PC-3 (cell line): ENCODE measurements around the gene SUSD4. TPM values are rescaled to one million over a fixed set of nuclear protein-coding genes. Genes with fewer than 3 reads are reported as not detected.

Source experiments
- ATAC-seq: fragments of 200-7000 bp; cut with Tn5 transposase; 2 replicates; pipeline ENCODE4 v1.9.1; 2020; ENCODE audit warnings: mild to moderate bottlenecking, moderate library complexity
- BruUV-seq: library from RNA; stranded (reverse); fragments of 400-500 nt; replicated peaks from 2 replicates; lab custom pipeline; 2021; lab: Mats Ljungman, UMichigan
- CTCF ChIA-PET: fragments of 300-600 bp; sonication (Branson Sonifier 250); formaldehyde crosslinking; loops from one replicate; lab custom pipeline; 2022; ENCODE audit warnings: antibody characterized with exemption; lab: Charles Lee
- POLR2A ChIA-PET: fragments of 300-600 bp; sonication (Branson Sonifier 250); formaldehyde crosslinking; loops from one replicate; lab custom pipeline; 2022; ENCODE audit warnings: antibody characterized with exemption; ENCODE audit not compliant: unreplicated experiment; lab: Charles Lee
- DNase-seq: peaks from one replicate; pipeline ENCODE4 v3.0.0-alpha.2; 2015
- H2AFZ ChIP-seq: fragments of 300-600 bp; sonication (generic); 2 replicates; pipeline ENCODE4 v1.6.0; 2016; ENCODE audit warnings: antibody characterized with exemption, low read length
- H3F3A ChIP-seq: fragments of 300-600 bp; sonication (generic); one replicate; pipeline ENCODE4 v1.6.0; 2017; ENCODE audit warnings: antibody characterized with exemption, low read length, control low read depth, mild to moderate bottlenecking; ENCODE audit not compliant: unreplicated experiment
- H3K27ac ChIP-seq: fragments of 300-600 bp; sonication (generic); 2 replicates; pipeline ENCODE4 v1.5.1; 2016; ENCODE audit warnings: mild to moderate bottlenecking, low read length
- H3K27me3 ChIP-seq: fragments of 300-600 bp; sonication (generic); 2 replicates; pipeline ENCODE4 v1.6.1; 2016; ENCODE audit warnings: low read length, mixed read lengths
- H3K36me3 ChIP-seq: fragments of 300-600 bp; sonication (generic); 2 replicates; pipeline ENCODE4 v1.6.1; 2016; ENCODE audit warnings: low read depth, mixed run types, low read length, mixed read lengths
- H3K4me1 ChIP-seq: fragments of 300-600 bp; sonication (generic); 2 replicates; pipeline ENCODE4 v1.5.1; 2016; ENCODE audit warnings: low read length; ENCODE audit not compliant: insufficient read depth
- H3K4me2 ChIP-seq: fragments of 300-600 bp; sonication (generic); 2 replicates; pipeline ENCODE4 v1.6.0; 2016; ENCODE audit warnings: low read length
- H3K4me3 ChIP-seq: fragments of 300-600 bp; sonication (generic); 2 replicates; pipeline ENCODE4 v1.5.1; 2016; ENCODE audit warnings: mild to moderate bottlenecking, low read length, mixed read lengths
- H3K79me2 ChIP-seq: fragments of 300-600 bp; sonication (generic); 2 replicates; pipeline ENCODE4 v1.6.1; 2017; ENCODE audit warnings: low read length, mixed read lengths
- H3K9ac ChIP-seq: fragments of 300-600 bp; sonication (generic); 2 replicates; pipeline ENCODE4 v1.6.0; 2016; ENCODE audit warnings: mild to moderate bottlenecking, low read length
- H3K9me2 ChIP-seq: fragments of 300-600 bp; sonication (generic); replicated peaks from 2 replicates; pipeline ENCODE4 v1.6.1; 2016; ENCODE audit warnings: mixed run types, low read length, mixed read lengths
- H3K9me3 ChIP-seq: fragments of 300-600 bp; sonication (generic); 2 replicates; pipeline ENCODE4 v1.6.1; 2016; ENCODE audit warnings: low read length, mixed read lengths
- H4K20me1 ChIP-seq: fragments of 300-600 bp; sonication (generic); 2 replicates; pipeline ENCODE4 v1.6.1; 2016; ENCODE audit warnings: low read length, mixed read lengths
- EZH2 ChIP-seq: fragments of 300-600 bp; sonication (generic); IDR thresholded peaks from one replicate; pipeline ENCODE4 v1.6.1; 2017; ENCODE audit warnings: antibody characterized with exemption, mild to moderate bottlenecking, low read length; ENCODE audit not compliant: unreplicated experiment
- EZH2phosphoT487 ChIP-seq: fragments of 300-600 bp; sonication (generic); IDR thresholded peaks from 2 replicates; pipeline ENCODE4 v1.6.1; 2018; ENCODE audit warnings: mild to moderate bottlenecking, antibody characterized with exemption, low read length, borderline replicate concordance
- intact Hi-C: fragments of 100-400 bp; cut with micrococcal nuclease; formaldehyde crosslinking; loops from 2 replicates; pipeline ENCODE4 v1.9.0; 2023
- total RNA-seq: library from RNA; depleted of rRNA; stranded (reverse); fragments of >200 nt; gene quantifications from 2 replicates; pipeline ENCODE4 v1.2.3, GENCODE V29; 2014
- TF ChIP-seq, protein P1 (sequence below): fragments of 300-600 bp; sonication (generic); conservative IDR thresholded peaks from 2 replicates; pipeline ENCODE4 v1.5.1; 2017; ENCODE audit warnings: antibody characterized with exemption, low read depth, mild to moderate bottlenecking, low read length

The SUSD4 gene
- total RNA-seq, 1 experiment from 2014 or later = 5.2 TPM

- H2AFZ ChIP-seq = no peak overlapping the region
- TF ChIP-seq EZH2 (no peak), EZH2phosphoT487 (no peak)
- TF ChIP-seq, protein P1, sequence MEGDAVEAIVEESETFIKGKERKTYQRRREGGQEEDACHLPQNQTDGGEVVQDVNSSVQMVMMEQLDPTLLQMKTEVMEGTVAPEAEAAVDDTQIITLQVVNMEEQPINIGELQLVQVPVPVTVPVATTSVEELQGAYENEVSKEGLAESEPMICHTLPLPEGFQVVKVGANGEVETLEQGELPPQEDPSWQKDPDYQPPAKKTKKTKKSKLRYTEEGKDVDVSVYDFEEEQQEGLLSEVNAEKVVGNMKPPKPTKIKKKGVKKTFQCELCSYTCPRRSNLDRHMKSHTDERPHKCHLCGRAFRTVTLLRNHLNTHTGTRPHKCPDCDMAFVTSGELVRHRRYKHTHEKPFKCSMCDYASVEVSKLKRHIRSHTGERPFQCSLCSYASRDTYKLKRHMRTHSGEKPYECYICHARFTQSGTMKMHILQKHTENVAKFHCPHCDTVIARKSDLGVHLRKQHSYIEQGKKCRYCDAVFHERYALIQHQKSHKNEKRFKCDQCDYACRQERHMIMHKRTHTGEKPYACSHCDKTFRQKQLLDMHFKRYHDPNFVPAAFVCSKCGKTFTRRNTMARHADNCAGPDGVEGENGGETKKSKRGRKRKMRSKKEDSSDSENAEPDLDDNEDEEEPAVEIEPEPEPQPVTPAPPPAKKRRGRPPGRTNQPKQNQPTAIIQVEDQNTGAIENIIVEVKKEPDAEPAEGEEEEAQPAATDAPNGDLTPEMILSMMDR = no peak
- no peak overlapping the region for H3K4me3 ChIP-seq
- intact Hi-C loops = no loop called here
- H3K36me3 ChIP-seq = no peaks in the 10 kb centered on the region
- no peaks in the 10 kb centered on the region for H3F3A ChIP-seq
- H3K4me1 ChIP-seq = no peaks in the 10 kb centered on the region
- no peaks in the 10 kb centered on the region for H3K27me3 ChIP-seq
- DNase-seq = no peak
- H3K9me3 ChIP-seq = peaks cover 8% of the 10 kb centered on the region; the same call in 1 of the 2 replicates
- no peak for ATAC-seq
- H3K79me2 ChIP-seq = no peaks in the 10 kb centered on the region
- H4K20me1 ChIP-seq = no peaks in the 10 kb centered on the region
- no peak overlapping the region for H3K9ac ChIP-seq
- no peak overlapping the region for H3K27ac ChIP-seq
- no peak overlapping the region for H3K4me2 ChIP-seq
- no peaks in the 10 kb centered on the region for H3K9me2 ChIP-seq
- no TSS peak for BruUV-seq
- ChIA-PET POLR2A (no interaction called here), CTCF (no interaction called here)
These were observed 147.9 kb downstream of the SUSD4 start for GRCh38 chr1:223216074-223216473.

DNA sequence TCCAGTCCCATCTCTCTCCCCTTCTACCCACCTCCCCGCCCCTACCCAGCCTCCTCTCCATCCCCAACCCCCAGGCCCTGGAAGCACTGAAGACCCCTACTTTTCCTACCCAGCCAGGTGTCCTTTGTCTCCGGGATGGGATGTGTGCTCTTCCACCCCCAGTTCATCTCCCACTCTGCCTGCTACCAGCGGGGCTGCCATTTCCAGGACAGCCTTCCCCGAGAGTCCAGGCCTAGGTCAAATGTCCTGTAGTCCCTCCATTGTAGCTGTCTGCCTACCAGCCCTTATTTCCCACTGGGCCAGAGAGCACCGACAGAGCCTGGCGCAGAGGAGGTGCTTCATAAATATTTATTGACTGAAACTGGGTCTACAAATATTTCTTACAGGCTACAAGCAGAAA, 148.9 kb downstream of the SUSD4 start:
- BruUV-seq = no TSS peak
- TF ChIP-seq, protein P1 = no peak
- TF ChIP-seq EZH2phosphoT487 (no peak), EZH2 (no peak)
- Histone ChIP-seq H3K4me1 (no peaks in the 10 kb centered on the region), H4K20me1 (no peaks in the 10 kb centered on the region), H2AFZ (no peak overlapping the region), H3K79me2 (no peaks in the 10 kb centered on the region), H3K9ac (no peak overlapping the region), H3F3A (no peaks in the 10 kb centered on the region), H3K9me3 (peaks cover 8% of the 10 kb centered on the region; the same call in 1 of the 2 replicates), H3K4me3 (no peak overlapping the region), H3K27me3 (no peaks in the 10 kb centered on the region), H3K27ac (no peak overlapping the region), H3K36me3 (no peaks in the 10 kb centered on the region), H3K4me2 (no peak overlapping the region), H3K9me2 (no peaks in the 10 kb centered on the region)
- ChIA-PET POLR2A (no interaction called here), CTCF (no interaction called here)
- DNase-seq (no peak), ATAC-seq (no peak)
- intact Hi-C loops = no loop called here

- H3K36me3 ChIP-seq = no peaks in the 10 kb centered on the region
- ATAC-seq (no peak), DNase-seq (no peak)
- no peak overlapping the region for H2AFZ ChIP-seq
- BruUV-seq = no TSS peak
- H3K27ac ChIP-seq = no peak overlapping the region
- no peaks in the 10 kb centered on the region for H3K4me1 ChIP-seq
- H3K9me2 ChIP-seq = no peaks in the 10 kb centered on the region
- H3K79me2 ChIP-seq = no peaks in the 10 kb centered on the region
- ChIA-PET POLR2A (no interaction called here), CTCF (no interaction called here)
- no peaks in the 10 kb centered on the region for H3K27me3 ChIP-seq
- H3K4me3 ChIP-seq = no peak overlapping the region
- H3K4me2 ChIP-seq = no peak overlapping the region
- no peaks in the 10 kb centered on the region for H3F3A ChIP-seq
- intact Hi-C loops = no loop called here
- TF ChIP-seq EZH2phosphoT487 (no peak), EZH2 (no peak)
- TF ChIP-seq, protein P1 = no peak
- H3K9me3 ChIP-seq = peaks cover 8% of the 10 kb centered on the region; the same call in 1 of the 2 replicates
- H3K9ac ChIP-seq = no peak overlapping the region
- no peaks in the 10 kb centered on the region for H4K20me1 ChIP-seq
These were observed 149.6 kb downstream of the SUSD4 start for GRCh38 chr1:223214261-223214807.
